WTC11 (cell line): Measurements from ENCODE around the gene TLR4. TPM values are rescaled to one million over a fixed set of nuclear protein-coding genes. Genes with fewer than 3 reads are reported as not detected.

Source experiments
- ATAC-seq: fragments of 200-7000 bp; cut with Tn5 transposase; 2 replicates; pipeline ENCODE4 v1.10.0; 2021; ENCODE audit warnings: mild to moderate bottlenecking, moderate library complexity
- CTCF ChIA-PET: fragments of 300-600 bp; sonication (Branson Sonifier 250); formaldehyde crosslinking; loops from one replicate; lab custom pipeline; 2021; ENCODE audit warnings: antibody characterized with exemption; lab: Charles Lee
- POLR2A ChIA-PET: fragments of 350-600 bp; sonication (Branson Sonifier 250); formaldehyde crosslinking; loops from one replicate; lab custom pipeline; 2021; ENCODE audit warnings: antibody characterized with exemption; lab: Charles Lee
- DNase-seq: peaks from one replicate; pipeline ENCODE4 v3.0.0; 2021; ENCODE audit warnings: low spot score
- H3K27ac Mint-ChIP-seq: 2 replicates; pipeline ENCODE4 v1.8.0; 2021; ENCODE audit warnings: mixed read lengths
- H3K27me3 Mint-ChIP-seq: 2 replicates; pipeline ENCODE4 v1.8.0; 2021; ENCODE audit warnings: low read depth, mild to moderate bottlenecking, moderate library complexity, mixed read lengths
- H3K36me3 Mint-ChIP-seq: 2 replicates; pipeline ENCODE4 v1.8.0; 2021; ENCODE audit warnings: mixed read lengths
- H3K4me1 Mint-ChIP-seq: 2 replicates; pipeline ENCODE4 v1.8.0; 2022; ENCODE audit warnings: mixed read lengths
- H3K4me3 Mint-ChIP-seq: 2 replicates; pipeline ENCODE4 v1.8.0; 2021; ENCODE audit warnings: mild to moderate bottlenecking, moderate library complexity, mixed read lengths
- H3K9me3 Mint-ChIP-seq: 2 replicates; pipeline ENCODE4 v1.8.0; 2021; ENCODE audit warnings: mixed read lengths
- EMX1 ChIP-seq: fragments of 250-450 bp; sonication (Bioruptor Pico); IDR thresholded peaks from 2 replicates; pipeline ENCODE4 v1.8.0; 2021; ENCODE audit warnings: mild to moderate bottlenecking
- MYBL2 ChIP-seq: sonication (generic); formaldehyde crosslinking; IDR thresholded peaks from 2 replicates; pipeline ENCODE4 v1.8.1; 2023; ENCODE audit warnings: mild to moderate bottlenecking, moderate library complexity, missing genetic modification reagents
- NFYB ChIP-seq: sonication (generic); formaldehyde crosslinking; conservative IDR thresholded peaks from 2 replicates; pipeline ENCODE4 v1.8.0; 2022; ENCODE audit warnings: low read depth, missing genetic modification reagents
- TEAD4 ChIP-seq: sonication (generic); formaldehyde crosslinking; IDR thresholded peaks from 2 replicates; pipeline ENCODE4 v1.8.0; 2022; ENCODE audit warnings: mild to moderate bottlenecking, missing genetic modification reagents
- ZNF121 ChIP-seq: sonication (generic); formaldehyde crosslinking; IDR thresholded peaks from 2 replicates; pipeline ENCODE4 v1.8.0; 2023; ENCODE audit warnings: missing genetic modification reagents
- ZNF138 ChIP-seq: sonication (generic); formaldehyde crosslinking; conservative IDR thresholded peaks from 2 replicates; pipeline ENCODE4 v1.8.1; 2022; ENCODE audit warnings: mild to moderate bottlenecking, moderate library complexity, missing genetic modification reagents
- ZNF416 ChIP-seq: fragments of 250-450 bp; sonication (Bioruptor Pico); IDR thresholded peaks from 2 replicates; pipeline ENCODE4 v1.9.0; 2021; ENCODE audit warnings: mild to moderate bottlenecking, inconsistent platforms
- total RNA-seq: library from RNA; stranded (reverse); gene quantifications from 3 replicates; pipeline ENCODE4 v1.2.3, GENCODE V29; 2021
- TF ChIP-seq, protein P1 (sequence below): sonication (generic); formaldehyde crosslinking; IDR thresholded peaks from 2 replicates; pipeline ENCODE4 v1.8.1; 2023; ENCODE audit warnings: mild to moderate bottlenecking, missing genetic modification reagents, borderline replicate concordance
- TF ChIP-seq, protein P2 (sequence below): sonication (generic); formaldehyde crosslinking; IDR thresholded peaks from 2 replicates; pipeline ENCODE4 v1.8.0; 2022; ENCODE audit warnings: mild to moderate bottlenecking, missing genetic modification reagents
- TF ChIP-seq, protein P3 (sequence below): fragments of 200-600 bp; IDR thresholded peaks from 2 replicates; pipeline ENCODE4 v1.8.0; 2022; ENCODE audit warnings: antibody characterized with exemption
- TF ChIP-seq, protein P4 (sequence below): fragments of 250-450 bp; sonication (Bioruptor Pico); IDR thresholded peaks from 2 replicates; pipeline ENCODE4 v1.8.0; 2021; ENCODE audit warnings: mild to moderate bottlenecking
- TF ChIP-seq, protein P5 (sequence below): fragments of 250-450 bp; sonication (Bioruptor Pico); IDR thresholded peaks from 2 replicates; pipeline ENCODE4 v1.9.0; 2021; ENCODE audit warnings: mild to moderate bottlenecking, borderline replicate concordance

TLR4 gene
- total RNA-seq, 1 experiment from 2014 or later, result 0.11 TPM

DNA sequence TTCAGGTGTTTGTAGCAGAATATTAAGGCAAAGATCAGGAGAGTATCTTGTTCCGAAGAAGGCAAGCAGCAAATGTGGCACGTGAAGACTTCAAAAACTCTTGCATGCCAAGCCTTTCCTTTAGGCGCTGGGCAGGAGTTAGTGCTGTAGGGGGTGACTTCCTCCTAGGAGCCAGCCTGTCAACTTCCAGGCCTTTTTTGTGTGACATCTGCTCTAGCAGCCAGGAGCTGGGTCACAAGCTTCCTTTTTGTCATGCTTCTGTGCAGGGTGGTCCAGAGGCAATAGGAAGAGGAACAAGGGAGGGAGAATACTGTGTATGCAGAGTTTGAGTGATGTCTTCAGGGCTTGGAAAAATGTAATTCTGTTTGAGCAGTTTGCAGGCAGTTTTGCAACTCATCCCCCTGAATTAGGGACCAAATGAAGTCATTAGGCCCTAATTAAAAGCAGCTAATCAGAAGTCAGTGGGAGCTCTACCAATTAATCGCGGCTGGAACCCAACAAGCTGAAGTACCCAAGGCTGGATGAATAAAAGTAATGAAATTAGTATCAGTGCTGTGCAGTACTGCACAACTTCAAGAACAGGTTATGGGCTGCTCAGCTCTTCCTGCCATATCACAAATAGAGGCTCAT is 53.5 kb downstream of the TLR4 start (continued):
- no peak for TF ChIP-seq EMX1
- TF ChIP-seq, all 79 proteins: peak for 0

DNA sequence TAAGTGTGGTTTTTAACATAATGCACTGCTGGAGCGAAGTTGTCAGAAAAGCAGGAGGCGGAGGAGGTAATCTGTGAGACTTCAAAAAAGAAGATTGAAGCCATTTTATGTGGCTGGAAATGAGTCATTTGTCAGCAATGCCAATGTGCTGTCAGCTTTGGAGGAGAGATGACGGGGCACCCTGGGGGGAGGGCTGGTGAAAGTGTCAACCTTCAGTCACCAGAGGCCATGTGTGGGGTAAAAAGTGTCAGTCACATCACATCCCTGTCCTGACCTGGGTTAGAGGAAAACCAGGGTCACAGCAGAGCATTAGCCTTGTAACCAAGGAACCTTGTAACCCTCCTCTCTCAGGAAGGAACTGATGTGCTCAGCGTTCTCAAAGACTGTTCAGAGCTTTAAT is 59.1 kb downstream of the TLR4 start:
- POLR2A ChIA-PET, result no interaction called here
- no peak overlapping the region for H3K4me3 Mint-ChIP-seq
- CTCF ChIA-PET, result no interaction called here
- DNase-seq (no peak), ATAC-seq (no peak)
- H3K9me3 Mint-ChIP-seq, result no peaks in the 10 kb centered on the region
- no peaks in the 10 kb centered on the region for H3K27me3 Mint-ChIP-seq
- TF ChIP-seq, protein P1, sequence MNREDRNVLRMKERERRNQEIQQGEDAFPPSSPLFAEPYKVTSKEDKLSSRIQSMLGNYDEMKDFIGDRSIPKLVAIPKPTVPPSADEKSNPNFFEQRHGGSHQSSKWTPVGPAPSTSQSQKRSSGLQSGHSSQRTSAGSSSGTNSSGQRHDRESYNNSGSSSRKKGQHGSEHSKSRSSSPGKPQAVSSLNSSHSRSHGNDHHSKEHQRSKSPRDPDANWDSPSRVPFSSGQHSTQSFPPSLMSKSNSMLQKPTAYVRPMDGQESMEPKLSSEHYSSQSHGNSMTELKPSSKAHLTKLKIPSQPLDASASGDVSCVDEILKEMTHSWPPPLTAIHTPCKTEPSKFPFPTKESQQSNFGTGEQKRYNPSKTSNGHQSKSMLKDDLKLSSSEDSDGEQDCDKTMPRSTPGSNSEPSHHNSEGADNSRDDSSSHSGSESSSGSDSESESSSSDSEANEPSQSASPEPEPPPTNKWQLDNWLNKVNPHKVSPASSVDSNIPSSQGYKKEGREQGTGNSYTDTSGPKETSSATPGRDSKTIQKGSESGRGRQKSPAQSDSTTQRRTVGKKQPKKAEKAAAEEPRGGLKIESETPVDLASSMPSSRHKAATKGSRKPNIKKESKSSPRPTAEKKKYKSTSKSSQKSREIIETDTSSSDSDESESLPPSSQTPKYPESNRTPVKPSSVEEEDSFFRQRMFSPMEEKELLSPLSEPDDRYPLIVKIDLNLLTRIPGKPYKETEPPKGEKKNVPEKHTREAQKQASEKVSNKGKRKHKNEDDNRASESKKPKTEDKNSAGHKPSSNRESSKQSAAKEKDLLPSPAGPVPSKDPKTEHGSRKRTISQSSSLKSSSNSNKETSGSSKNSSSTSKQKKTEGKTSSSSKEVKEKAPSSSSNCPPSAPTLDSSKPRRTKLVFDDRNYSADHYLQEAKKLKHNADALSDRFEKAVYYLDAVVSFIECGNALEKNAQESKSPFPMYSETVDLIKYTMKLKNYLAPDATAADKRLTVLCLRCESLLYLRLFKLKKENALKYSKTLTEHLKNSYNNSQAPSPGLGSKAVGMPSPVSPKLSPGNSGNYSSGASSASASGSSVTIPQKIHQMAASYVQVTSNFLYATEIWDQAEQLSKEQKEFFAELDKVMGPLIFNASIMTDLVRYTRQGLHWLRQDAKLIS, result no peak
- TF ChIP-seq TEAD4 (CRISPR knock-in tag), result no peak
- TF ChIP-seq, protein P2, sequence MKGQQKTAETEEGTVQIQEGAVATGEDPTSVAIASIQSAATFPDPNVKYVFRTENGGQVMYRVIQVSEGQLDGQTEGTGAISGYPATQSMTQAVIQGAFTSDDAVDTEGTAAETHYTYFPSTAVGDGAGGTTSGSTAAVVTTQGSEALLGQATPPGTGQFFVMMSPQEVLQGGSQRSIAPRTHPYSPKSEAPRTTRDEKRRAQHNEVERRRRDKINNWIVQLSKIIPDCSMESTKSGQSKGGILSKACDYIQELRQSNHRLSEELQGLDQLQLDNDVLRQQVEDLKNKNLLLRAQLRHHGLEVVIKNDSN (CRISPR knock-in tag), result no peak
- TF ChIP-seq, protein P3, sequence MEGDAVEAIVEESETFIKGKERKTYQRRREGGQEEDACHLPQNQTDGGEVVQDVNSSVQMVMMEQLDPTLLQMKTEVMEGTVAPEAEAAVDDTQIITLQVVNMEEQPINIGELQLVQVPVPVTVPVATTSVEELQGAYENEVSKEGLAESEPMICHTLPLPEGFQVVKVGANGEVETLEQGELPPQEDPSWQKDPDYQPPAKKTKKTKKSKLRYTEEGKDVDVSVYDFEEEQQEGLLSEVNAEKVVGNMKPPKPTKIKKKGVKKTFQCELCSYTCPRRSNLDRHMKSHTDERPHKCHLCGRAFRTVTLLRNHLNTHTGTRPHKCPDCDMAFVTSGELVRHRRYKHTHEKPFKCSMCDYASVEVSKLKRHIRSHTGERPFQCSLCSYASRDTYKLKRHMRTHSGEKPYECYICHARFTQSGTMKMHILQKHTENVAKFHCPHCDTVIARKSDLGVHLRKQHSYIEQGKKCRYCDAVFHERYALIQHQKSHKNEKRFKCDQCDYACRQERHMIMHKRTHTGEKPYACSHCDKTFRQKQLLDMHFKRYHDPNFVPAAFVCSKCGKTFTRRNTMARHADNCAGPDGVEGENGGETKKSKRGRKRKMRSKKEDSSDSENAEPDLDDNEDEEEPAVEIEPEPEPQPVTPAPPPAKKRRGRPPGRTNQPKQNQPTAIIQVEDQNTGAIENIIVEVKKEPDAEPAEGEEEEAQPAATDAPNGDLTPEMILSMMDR, result no peak
- no peak for TF ChIP-seq ZNF416 (CRISPR knock-in tag)
- TF ChIP-seq, protein P4, sequence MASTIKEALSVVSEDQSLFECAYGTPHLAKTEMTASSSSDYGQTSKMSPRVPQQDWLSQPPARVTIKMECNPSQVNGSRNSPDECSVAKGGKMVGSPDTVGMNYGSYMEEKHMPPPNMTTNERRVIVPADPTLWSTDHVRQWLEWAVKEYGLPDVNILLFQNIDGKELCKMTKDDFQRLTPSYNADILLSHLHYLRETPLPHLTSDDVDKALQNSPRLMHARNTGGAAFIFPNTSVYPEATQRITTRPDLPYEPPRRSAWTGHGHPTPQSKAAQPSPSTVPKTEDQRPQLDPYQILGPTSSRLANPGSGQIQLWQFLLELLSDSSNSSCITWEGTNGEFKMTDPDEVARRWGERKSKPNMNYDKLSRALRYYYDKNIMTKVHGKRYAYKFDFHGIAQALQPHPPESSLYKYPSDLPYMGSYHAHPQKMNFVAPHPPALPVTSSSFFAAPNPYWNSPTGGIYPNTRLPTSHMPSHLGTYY (CRISPR knock-in tag), result no peak
- TF ChIP-seq MYBL2 (CRISPR knock-in tag), result no peak
- no peak for TF ChIP-seq ZNF121
- TF ChIP-seq EMX1, result no peak
- TF ChIP-seq, protein P5, sequence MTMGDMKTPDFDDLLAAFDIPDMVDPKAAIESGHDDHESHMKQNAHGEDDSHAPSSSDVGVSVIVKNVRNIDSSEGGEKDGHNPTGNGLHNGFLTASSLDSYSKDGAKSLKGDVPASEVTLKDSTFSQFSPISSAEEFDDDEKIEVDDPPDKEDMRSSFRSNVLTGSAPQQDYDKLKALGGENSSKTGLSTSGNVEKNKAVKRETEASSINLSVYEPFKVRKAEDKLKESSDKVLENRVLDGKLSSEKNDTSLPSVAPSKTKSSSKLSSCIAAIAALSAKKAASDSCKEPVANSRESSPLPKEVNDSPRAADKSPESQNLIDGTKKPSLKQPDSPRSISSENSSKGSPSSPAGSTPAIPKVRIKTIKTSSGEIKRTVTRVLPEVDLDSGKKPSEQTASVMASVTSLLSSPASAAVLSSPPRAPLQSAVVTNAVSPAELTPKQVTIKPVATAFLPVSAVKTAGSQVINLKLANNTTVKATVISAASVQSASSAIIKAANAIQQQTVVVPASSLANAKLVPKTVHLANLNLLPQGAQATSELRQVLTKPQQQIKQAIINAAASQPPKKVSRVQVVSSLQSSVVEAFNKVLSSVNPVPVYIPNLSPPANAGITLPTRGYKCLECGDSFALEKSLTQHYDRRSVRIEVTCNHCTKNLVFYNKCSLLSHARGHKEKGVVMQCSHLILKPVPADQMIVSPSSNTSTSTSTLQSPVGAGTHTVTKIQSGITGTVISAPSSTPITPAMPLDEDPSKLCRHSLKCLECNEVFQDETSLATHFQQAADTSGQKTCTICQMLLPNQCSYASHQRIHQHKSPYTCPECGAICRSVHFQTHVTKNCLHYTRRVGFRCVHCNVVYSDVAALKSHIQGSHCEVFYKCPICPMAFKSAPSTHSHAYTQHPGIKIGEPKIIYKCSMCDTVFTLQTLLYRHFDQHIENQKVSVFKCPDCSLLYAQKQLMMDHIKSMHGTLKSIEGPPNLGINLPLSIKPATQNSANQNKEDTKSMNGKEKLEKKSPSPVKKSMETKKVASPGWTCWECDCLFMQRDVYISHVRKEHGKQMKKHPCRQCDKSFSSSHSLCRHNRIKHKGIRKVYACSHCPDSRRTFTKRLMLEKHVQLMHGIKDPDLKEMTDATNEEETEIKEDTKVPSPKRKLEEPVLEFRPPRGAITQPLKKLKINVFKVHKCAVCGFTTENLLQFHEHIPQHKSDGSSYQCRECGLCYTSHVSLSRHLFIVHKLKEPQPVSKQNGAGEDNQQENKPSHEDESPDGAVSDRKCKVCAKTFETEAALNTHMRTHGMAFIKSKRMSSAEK (CRISPR knock-in tag), result no peak
- TF ChIP-seq ZNF138 (CRISPR knock-in tag), result no peak
- no peak for TF ChIP-seq NFYB (CRISPR knock-in tag)
- no peaks in the 10 kb centered on the region for H3K4me1 Mint-ChIP-seq
- H3K27ac Mint-ChIP-seq, result no peak overlapping the region
- H3K36me3 Mint-ChIP-seq, result no peaks in the 10 kb centered on the region
